CD8-positive, alpha-beta memory T cell (primary cell): ENCODE measurements around the gene OCA2. TPM values are rescaled to one million over a fixed set of nuclear protein-coding genes. Genes with fewer than 3 reads are reported as not detected.

Experiments used
- CTCF ChIA-PET: fragments of 350-600 bp; sonication (Branson Sonifier 250); formaldehyde crosslinking; loops from one replicate; lab custom pipeline; 2021; ENCODE audit warnings: antibody characterized with exemption; lab: Charles Lee
- POLR2A ChIA-PET: fragments of 350-600 bp; sonication (Branson Sonifier 250); formaldehyde crosslinking; loops from one replicate; lab custom pipeline; 2021; ENCODE audit warnings: antibody characterized with exemption; lab: Charles Lee
- DNase-seq, 5 donors: peaks; one replicate each; pipeline versions ENCODE4 v3.0.0 to v3.0.0-alpha.2; 2020 to 2022; ENCODE audit warnings: mixed read lengths in 1 of 5
- H3K27ac ChIP-seq: one replicate; pipeline ENCODE4 v1.7.0; 2013; ENCODE audit warnings: low read depth, mild to moderate bottlenecking, low read length, moderate library complexity
- H3K27me3 ChIP-seq: 2 replicates; pipeline ENCODE4 v1.7.0; 2013; ENCODE audit warnings: low read length, mild to moderate bottlenecking; ENCODE audit not compliant: insufficient read depth, poor library complexity, severe bottlenecking
- H3K36me3 ChIP-seq: 2 replicates; pipeline ENCODE4 v1.7.0; 2013; ENCODE audit warnings: mild to moderate bottlenecking, low read length, moderate library complexity; ENCODE audit not compliant: insufficient read depth
- H3K4me1 ChIP-seq: 2 replicates; pipeline ENCODE4 v1.7.0; 2013; ENCODE audit warnings: mild to moderate bottlenecking, low read length, moderate library complexity; ENCODE audit not compliant: insufficient read depth
- H3K4me3 ChIP-seq: 2 replicates; pipeline ENCODE4 v1.7.0; 2013; ENCODE audit warnings: mild to moderate bottlenecking, low read length
- H3K9me3 ChIP-seq: 2 replicates; pipeline ENCODE4 v1.7.0; 2013; ENCODE audit warnings: mild to moderate bottlenecking, low read length
- H3K27ac Mint-ChIP-seq, 8 donors: one replicate each; pipeline ENCODE4 v1.8.0; 2020 to 2021; ENCODE audit warnings: mixed read lengths in 8 of 8, mild to moderate bottlenecking in 6 of 8, inconsistent platforms in 3 of 8, moderate library complexity in 3 of 8
- H3K27me3 Mint-ChIP-seq, 2 donors: one replicate each; pipeline ENCODE4 v1.8.0; 2020 to 2021; ENCODE audit warnings: mixed read lengths in 2 of 2, mild to moderate bottlenecking in 1 of 2, moderate library complexity in 1 of 2
- H3K36me3 Mint-ChIP-seq, 3 donors: one replicate each; pipeline ENCODE4 v1.8.0; 2020 to 2021; ENCODE audit warnings: mixed read lengths in 3 of 3, inconsistent platforms in 1 of 3, mild to moderate bottlenecking in 1 of 3
- H3K4me1 Mint-ChIP-seq, 3 donors: one replicate each; pipeline ENCODE4 v1.8.0; 2020 to 2021; ENCODE audit warnings: mixed read lengths in 3 of 3, inconsistent platforms in 1 of 3, mild to moderate bottlenecking in 1 of 3
- H3K4me3 Mint-ChIP-seq, 7 donors: one replicate each; pipeline ENCODE4 v1.8.0; 2020 to 2021; ENCODE audit warnings: mixed read lengths in 7 of 7, mild to moderate bottlenecking in 6 of 7, moderate library complexity in 4 of 7, inconsistent platforms in 2 of 7
- H3K9me3 Mint-ChIP-seq, 5 donors: one replicate each; pipeline ENCODE4 v1.8.0; 2020 to 2022; ENCODE audit warnings: mixed read lengths in 5 of 5, mild to moderate bottlenecking in 3 of 5, moderate library complexity in 2 of 5, inconsistent platforms in 1 of 5
- polyA plus RNA-seq: library from polyadenylated mRNA; unstranded; fragments of 300-500 nt; fragmentation: Illumina TruSeq; gene quantifications from one replicate; pipeline ENCODE4 v1.2.3, GENCODE V29; 2021
- total RNA-seq, 2 experiments: library from RNA; stranded (reverse); gene quantifications; one replicate each; pipeline ENCODE4 v1.2.3, GENCODE V29; 2021

The OCA2 gene
- total and polyA plus RNA-seq, 3 experiments from 2014 or later, result not detected

DNA sequence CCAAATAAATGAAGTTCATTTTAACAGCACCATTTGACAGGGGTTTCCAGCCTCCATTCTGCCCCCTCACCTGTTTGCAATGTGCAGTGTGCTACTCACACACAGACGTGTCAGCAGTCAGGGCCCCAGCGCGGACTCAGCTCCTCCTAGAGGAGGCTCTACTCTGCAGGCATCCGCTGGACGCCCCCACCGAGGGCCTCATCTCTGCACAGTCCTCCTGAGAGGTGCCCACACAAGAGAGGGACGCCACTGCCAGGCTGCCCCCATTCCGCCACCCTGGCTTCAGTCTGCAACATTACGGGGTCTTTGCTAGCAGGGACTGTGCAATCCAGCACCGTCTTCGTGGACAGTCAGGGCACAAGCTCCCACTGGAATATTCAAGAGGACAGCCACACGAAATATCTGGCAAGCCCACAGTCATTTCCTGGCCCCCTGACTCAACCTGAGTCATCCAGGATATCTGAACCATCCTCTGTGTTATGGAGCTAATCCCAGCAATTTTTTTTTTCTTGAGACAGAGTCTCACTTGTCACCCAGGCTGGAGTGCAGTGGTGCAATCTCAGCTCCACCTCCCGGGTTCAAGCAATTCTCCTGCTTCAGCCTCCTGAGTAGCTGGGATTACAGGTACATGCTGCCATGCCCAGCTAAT lies 255.0 kb downstream of the OCA2 start:
- no peaks in the 10 kb centered on the region for H3K4me1 Mint-ChIP-seq
- DNase-seq, result no peak
- CTCF ChIA-PET, result no interaction called here
- no peak overlapping the region for H3K4me3 Mint-ChIP-seq
- no peak overlapping the region for H3K27ac Mint-ChIP-seq
- no peak overlapping the region for H3K27ac ChIP-seq
- POLR2A ChIA-PET, result no interaction called here
- H3K36me3 Mint-ChIP-seq, result no peaks in the 10 kb centered on the region
- H3K4me1 ChIP-seq, result no peaks in the 10 kb centered on the region
- peaks cover 0 to 1% of the 10 kb centered on the region in 2 donors for H3K27me3 Mint-ChIP-seq
- no peak overlapping the region for H3K4me3 ChIP-seq
- no peaks in the 10 kb centered on the region for H3K27me3 ChIP-seq
- no peaks in the 10 kb centered on the region for H3K9me3 ChIP-seq
- peaks cover 3 to 6% (median 4%) of the 10 kb centered on the region in 5 donors for H3K9me3 Mint-ChIP-seq
- no peaks in the 10 kb centered on the region for H3K36me3 ChIP-seq

DNA sequence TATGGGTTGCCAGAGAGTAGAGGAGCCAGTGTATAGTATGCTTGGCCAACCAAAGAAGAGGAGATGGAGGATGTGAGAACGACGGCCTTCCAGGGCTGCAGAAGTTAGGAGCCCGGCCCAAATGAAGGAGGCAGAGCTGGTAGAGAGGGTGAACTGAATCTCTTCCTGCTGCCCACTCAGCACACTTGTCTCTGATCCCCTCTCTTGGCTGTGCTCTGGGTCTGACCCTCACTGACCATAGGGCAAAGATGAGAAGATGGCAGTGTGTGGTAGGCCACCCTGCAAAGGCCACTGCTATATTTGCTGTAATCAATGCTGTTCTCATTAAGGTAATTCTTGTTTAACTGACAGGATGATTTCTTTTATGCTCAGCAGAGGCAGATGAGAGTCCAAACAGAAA lies 256.0 kb downstream of the OCA2 start:
- Mint-ChIP-seq H3K4me1 (no peaks in the 10 kb centered on the region), H3K9me3 (peaks cover 1 to 6% (median 3%) of the 10 kb centered on the region in 5 donors), H3K27ac (no peak overlapping the region), H3K27me3 (peaks cover 0 to 1% of the 10 kb centered on the region in 2 donors), H3K4me3 (no peak overlapping the region), H3K36me3 (no peaks in the 10 kb centered on the region)
- no peaks in the 10 kb centered on the region for H3K27me3 ChIP-seq
- H3K4me3 ChIP-seq, result no peak overlapping the region
- H3K4me1 ChIP-seq, result no peaks in the 10 kb centered on the region
- no peaks in the 10 kb centered on the region for H3K36me3 ChIP-seq
- POLR2A ChIA-PET, result no interaction called here
- CTCF ChIA-PET, result no interaction called here
- DNase-seq, result no peak
- no peak overlapping the region for H3K27ac ChIP-seq
- no peaks in the 10 kb centered on the region for H3K9me3 ChIP-seq

DNA sequence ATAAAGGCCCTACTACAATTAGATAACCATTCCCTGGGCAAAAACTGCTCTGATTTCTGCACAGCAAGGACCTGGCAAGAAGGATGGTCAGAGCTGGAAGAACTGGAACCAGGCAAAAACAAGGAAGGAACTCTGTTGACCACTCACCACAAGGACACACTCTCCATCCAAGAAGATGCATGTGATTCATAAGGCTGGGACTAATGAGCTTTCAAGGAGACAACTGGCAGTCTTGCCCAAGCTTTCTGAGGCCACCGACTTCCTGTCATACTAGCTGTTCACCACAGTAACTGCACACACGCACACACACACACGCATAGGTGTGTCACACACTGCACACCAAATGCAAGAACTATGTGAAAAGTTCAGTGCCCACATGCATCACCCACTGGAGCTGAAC lies 256.6 kb downstream of the OCA2 start:
- Histone ChIP-seq H3K9me3 (no peaks in the 10 kb centered on the region), H3K36me3 (no peaks in the 10 kb centered on the region), H3K4me1 (no peaks in the 10 kb centered on the region), H3K27ac (no peak overlapping the region), H3K4me3 (no peak overlapping the region), H3K27me3 (no peaks in the 10 kb centered on the region)
- Mint-ChIP-seq H3K4me1 (no peaks in the 10 kb centered on the region), H3K36me3 (no peaks in the 10 kb centered on the region), H3K9me3 (peaks cover 1 to 6% (median 3%) of the 10 kb centered on the region in 5 donors), H3K4me3 (no peak overlapping the region), H3K27ac (no peak overlapping the region), H3K27me3 (peaks cover 0 to 1% of the 10 kb centered on the region in 2 donors)
- ChIA-PET CTCF (no interaction called here), POLR2A (no interaction called here)
- no peak for DNase-seq

DNA sequence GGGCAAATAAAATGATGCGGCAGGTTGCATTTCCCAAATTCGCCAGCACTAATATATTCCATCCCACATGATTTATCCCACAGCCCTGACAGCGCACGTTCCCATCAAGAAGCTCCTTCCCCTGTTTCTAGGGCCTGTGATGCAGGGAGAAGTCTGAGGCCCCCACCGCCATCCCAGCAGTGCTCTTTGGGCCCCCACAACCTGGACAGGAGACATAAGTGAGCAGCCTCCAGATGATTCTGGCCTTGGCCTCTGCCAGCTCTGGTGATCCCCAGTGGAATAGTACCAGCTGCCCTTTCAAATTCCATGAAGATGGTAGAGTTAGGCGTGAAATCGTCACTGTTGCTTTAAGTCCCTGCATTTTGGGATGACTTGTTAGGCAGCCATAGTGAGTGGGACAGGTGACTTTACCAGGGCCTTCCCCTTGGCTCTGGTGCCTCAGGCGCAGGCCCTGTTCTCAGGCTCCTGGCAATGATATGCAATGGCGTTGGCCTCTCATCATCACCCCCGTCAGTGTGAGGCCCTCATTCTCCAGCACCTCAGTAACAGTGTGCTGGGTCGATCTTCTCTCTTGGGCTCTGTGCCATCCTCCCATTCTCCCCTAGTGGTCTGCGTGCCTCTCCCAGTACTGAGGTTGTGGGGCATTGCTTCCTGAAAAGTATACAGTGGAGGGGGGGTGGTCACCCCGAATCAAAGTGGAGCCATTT lies 263.7 kb downstream of the OCA2 start:
- POLR2A ChIA-PET, result no interaction called here

DNA sequence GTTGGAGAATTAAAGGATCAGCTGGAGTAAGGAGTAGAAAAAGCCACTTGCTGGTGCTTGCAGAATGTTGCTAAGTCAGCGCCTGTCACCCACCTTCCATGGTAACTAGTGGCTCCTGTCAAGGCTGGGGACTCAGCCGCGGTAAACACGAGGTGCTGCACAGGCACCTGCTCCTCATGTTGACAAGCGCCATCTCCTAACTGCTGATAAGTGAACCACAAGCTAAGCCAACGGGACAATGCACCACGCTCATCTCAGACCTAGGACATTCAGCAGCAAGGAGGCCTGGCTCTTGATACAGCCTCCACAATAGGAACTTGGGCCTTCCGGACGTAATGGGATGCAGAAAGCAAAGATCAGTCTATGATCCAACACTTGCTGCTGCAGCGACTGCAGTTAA lies 264.4 kb downstream of the OCA2 start:
- Mint-ChIP-seq H3K9me3 (peaks cover 0 to 8% (median 3%) of the 10 kb centered on the region in 5 donors), H3K27me3 (no peaks in the 10 kb centered on the region), H3K36me3 (no peaks in the 10 kb centered on the region), H3K4me3 (no peak overlapping the region), H3K27ac (no peak overlapping the region), H3K4me1 (no peaks in the 10 kb centered on the region)
- DNase-seq, result no peak
- Histone ChIP-seq H3K4me1 (no peaks in the 10 kb centered on the region), H3K27me3 (no peaks in the 10 kb centered on the region), H3K36me3 (no peaks in the 10 kb centered on the region), H3K27ac (no peak overlapping the region), H3K9me3 (no peaks in the 10 kb centered on the region), H3K4me3 (no peak overlapping the region)
- CTCF ChIA-PET, result no interaction called here
- POLR2A ChIA-PET, result no interaction called here

More for the DNA sequence above, 263.7 kb downstream of the OCA2 start:
- Mint-ChIP-seq H3K9me3 (peaks cover 0 to 8% (median 3%) of the 10 kb centered on the region in 5 donors), H3K4me1 (no peaks in the 10 kb centered on the region), H3K27ac (no peak overlapping the region), H3K4me3 (no peak overlapping the region), H3K27me3 (no peaks in the 10 kb centered on the region), H3K36me3 (no peaks in the 10 kb centered on the region)
- CTCF ChIA-PET, result no interaction called here
- H3K4me3 ChIP-seq, result no peak overlapping the region
- no peaks in the 10 kb centered on the region for H3K4me1 ChIP-seq
- H3K27me3 ChIP-seq, result no peaks in the 10 kb centered on the region
- DNase-seq, result no peak
- no peaks in the 10 kb centered on the region for H3K36me3 ChIP-seq
- H3K27ac ChIP-seq, result no peak overlapping the region
- H3K9me3 ChIP-seq, result no peaks in the 10 kb centered on the region

DNA sequence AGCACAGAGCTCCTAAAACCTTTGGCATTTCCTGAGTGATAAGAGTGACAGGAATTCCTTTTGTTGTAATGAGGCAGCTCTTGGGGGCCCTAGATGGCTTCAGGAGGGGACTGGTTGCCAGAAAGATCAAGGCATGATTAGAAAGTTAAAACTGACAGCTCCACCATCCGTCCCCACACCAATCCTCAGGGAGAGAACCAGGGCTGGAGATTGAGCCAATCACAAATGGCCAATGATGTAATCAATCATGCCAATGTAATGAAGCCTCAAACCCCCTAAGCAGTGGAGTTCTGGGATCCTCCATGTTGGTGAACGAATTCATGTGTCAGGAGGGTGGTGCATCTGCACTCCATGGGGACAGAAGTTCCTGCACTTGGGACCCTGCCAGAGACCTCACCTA lies 265.1 kb downstream of the OCA2 start:
- Mint-ChIP-seq H3K27me3 (no peaks in the 10 kb centered on the region), H3K4me3 (no peak overlapping the region), H3K9me3 (peaks cover 0 to 8% (median 3%) of the 10 kb centered on the region in 5 donors), H3K27ac (no peak overlapping the region), H3K36me3 (no peaks in the 10 kb centered on the region), H3K4me1 (no peaks in the 10 kb centered on the region)
- Histone ChIP-seq H3K4me3 (no peak overlapping the region), H3K9me3 (no peaks in the 10 kb centered on the region), H3K36me3 (no peaks in the 10 kb centered on the region), H3K27me3 (no peaks in the 10 kb centered on the region), H3K4me1 (no peaks in the 10 kb centered on the region), H3K27ac (no peak overlapping the region)
- CTCF ChIA-PET, result no interaction called here
- no peak for DNase-seq
- POLR2A ChIA-PET, result no interaction called here

DNA sequence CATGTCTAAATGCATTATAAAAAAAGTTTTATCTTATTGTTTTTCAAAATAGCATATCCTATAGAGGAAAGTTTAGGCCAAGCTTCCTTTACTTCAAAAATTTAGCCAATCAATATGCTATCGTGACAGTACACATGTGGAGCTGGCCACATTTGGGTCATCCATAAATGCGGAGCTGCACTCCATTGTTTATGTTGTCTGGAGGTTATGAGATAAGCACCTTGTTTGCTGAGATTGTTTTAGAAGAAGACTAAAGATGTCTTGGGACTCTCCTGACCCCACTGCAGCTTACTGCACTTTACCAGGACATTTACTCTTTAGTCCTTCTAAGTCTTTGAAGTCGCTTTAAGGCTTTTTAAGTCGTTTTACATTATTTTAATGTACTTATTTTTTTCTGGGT lies 265.9 kb downstream of the OCA2 start:
- no peaks in the 10 kb centered on the region for H3K36me3 ChIP-seq
- H3K27me3 Mint-ChIP-seq, result no peaks in the 10 kb centered on the region
- H3K4me1 Mint-ChIP-seq, result no peaks in the 10 kb centered on the region
- no peak overlapping the region for H3K4me3 Mint-ChIP-seq
- no peaks in the 10 kb centered on the region for H3K36me3 Mint-ChIP-seq
- peaks cover 0 to 8% (median 3%) of the 10 kb centered on the region in 5 donors for H3K9me3 Mint-ChIP-seq
- no peak for DNase-seq
- ChIA-PET POLR2A (no interaction called here), CTCF (no interaction called here)
- no peak overlapping the region for H3K27ac Mint-ChIP-seq
- H3K4me3 ChIP-seq, result no peak overlapping the region
- no peak overlapping the region for H3K27ac ChIP-seq
- no peaks in the 10 kb centered on the region for H3K9me3 ChIP-seq
- H3K4me1 ChIP-seq, result no peaks in the 10 kb centered on the region
- no peaks in the 10 kb centered on the region for H3K27me3 ChIP-seq

DNA sequence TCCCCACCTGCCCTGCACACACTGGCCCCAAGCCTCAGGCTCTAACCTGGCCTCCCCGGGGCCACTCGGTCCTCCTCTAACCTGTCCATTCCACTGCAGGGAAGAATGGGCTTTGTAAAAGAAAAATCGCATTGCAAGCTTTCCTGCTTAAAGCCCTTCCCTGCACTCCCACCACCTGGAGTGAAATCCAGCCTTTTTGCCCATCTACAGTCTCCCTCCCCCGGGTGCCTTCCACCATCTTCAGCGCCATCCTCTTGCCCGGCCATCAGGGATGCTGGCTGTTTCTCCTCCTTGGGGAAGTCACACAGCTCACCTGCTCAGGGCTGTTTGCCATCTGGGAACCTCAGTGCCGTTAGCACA lies 266.9 kb downstream of the OCA2 start:
- no peaks in the 10 kb centered on the region for H3K36me3 Mint-ChIP-seq
- Histone ChIP-seq H3K27ac (no peak overlapping the region), H3K27me3 (no peaks in the 10 kb centered on the region), H3K36me3 (no peaks in the 10 kb centered on the region), H3K4me3 (no peak overlapping the region), H3K4me1 (no peaks in the 10 kb centered on the region), H3K9me3 (no peaks in the 10 kb centered on the region)
- ChIA-PET POLR2A (no interaction called here), CTCF (no interaction called here)
- no peak overlapping the region for H3K4me3 Mint-ChIP-seq
- H3K27ac Mint-ChIP-seq, result peak overlapping the region in 1 of 8 donors; percentile 65
- H3K27me3 Mint-ChIP-seq, result no peaks in the 10 kb centered on the region
- no peaks in the 10 kb centered on the region for H3K4me1 Mint-ChIP-seq
- DNase-seq, result no peak
- H3K9me3 Mint-ChIP-seq, result peaks cover 0 to 8% (median 3%) of the 10 kb centered on the region in 5 donors
